Testis (tissue), 3 donors: ENCODE data around the gene RAB11A. TPM values are rescaled to one million over a fixed set of nuclear protein-coding genes. Genes with fewer than 3 reads are reported as not detected.

Source experiments
- DNase-seq: peaks from one replicate; pipeline ENCODE4 v3.0.0-alpha.2; 2019
- H3K27ac ChIP-seq, 2 donors: fragments of 200-600 bp; sonication (generic); one replicate each; pipeline ENCODE4 v1.5.1; 2019
- H3K27me3 ChIP-seq: fragments of 200-600 bp; sonication (generic); one replicate; pipeline ENCODE4 v1.5.1; 2019
- H3K36me3 ChIP-seq: fragments of 200-600 bp; sonication (generic); one replicate; pipeline ENCODE4 v1.5.1; 2017; ENCODE audit warnings: low read depth; ENCODE audit errors: missing control alignments
- H3K4me1 ChIP-seq: fragments of 200-600 bp; sonication (generic); one replicate; pipeline ENCODE4 v1.5.1; 2019
- H3K4me3 ChIP-seq, 2 donors: fragments of 200-600 bp; sonication (generic); one replicate each; pipeline ENCODE4 v1.5.1; 2017 to 2019
- H3K9me3 ChIP-seq: fragments of 200-600 bp; sonication (generic); one replicate; pipeline ENCODE4 v1.5.1; 2017
- POLR2A ChIP-seq: fragments of 450-650 bp; IDR thresholded peaks from one replicate; pipeline ENCODE4 v1.6.1; 2017; ENCODE audit warnings: antibody characterized with exemption, mild to moderate bottlenecking, moderate library complexity
- WGBS, 2 donors: methylation state at CpG; one replicate each; pipeline ENCODE4 v1.1.5; 2018; 5-methylcytosine and 5-hydroxymethylcytosine counted together
- intact Hi-C: fragments of 100-400 bp; cut with DNase I; formaldehyde crosslinking; loops from one replicate; pipeline ENCODE4 v1.15.1; 2023; ENCODE audit warnings: low total_unique reads
- polyA plus RNA-seq: library from polyadenylated mRNA; stranded (reverse); fragments of 350-450 nt; fragmentation: Illumina TruSeq; extraction: RNeasy Lipid Tissue Mini Kit (QIAGEN cat#74804); gene quantifications from one replicate; pipeline ENCODE4 v1.2.3, GENCODE V29; 2014; ENCODE audit warnings: low read depth, low replicate concordance; ENCODE audit not compliant: insufficient read depth
- total RNA-seq, 2 donors: library from RNA; depleted of rRNA; stranded (reverse); fragments of >200 nt; gene quantifications; one replicate each; pipeline ENCODE4 v1.2.3, GENCODE V29; 2016
- TF ChIP-seq, protein P1 (sequence below), 3 experiments: fragments of 450-650 bp in 2 of 3; fragments of 200-600 bp in 1 of 3; sonication (generic) in 1 of 3; IDR thresholded peaks; one replicate each; pipeline ENCODE4 v1.5.1; 2016 to 2019; ENCODE audit warnings: antibody characterized with exemption in 3 of 3, mild to moderate bottlenecking in 2 of 3, moderate library complexity in 1 of 3

Gene RAB11A
- total and polyA plus RNA-seq, 3 donors from 2014 or later, result 221 to 546 (median 307) TPM

DNA sequence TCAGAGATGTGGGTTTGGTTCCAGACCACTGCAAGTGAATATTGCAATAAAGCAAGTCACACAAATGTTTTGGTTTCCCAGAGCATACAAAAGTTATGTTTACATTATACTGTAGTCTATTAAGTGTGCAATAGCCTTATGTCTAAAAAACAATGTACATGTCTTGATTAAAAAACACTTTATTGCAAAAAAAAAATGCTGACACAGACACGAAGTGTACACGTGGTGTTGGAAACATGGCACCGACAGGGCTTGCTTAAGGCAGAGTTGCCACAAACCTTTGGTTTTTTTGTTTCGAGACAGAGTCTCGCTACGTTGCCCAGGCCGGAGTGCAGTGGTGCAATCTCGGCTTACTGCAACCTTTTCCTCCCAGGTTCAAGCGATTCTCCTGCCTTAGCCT is 50.1 kb downstream of the RAB11A start:
- H3K36me3 ChIP-seq, result no peaks in the 10 kb centered on the region
- peaks cover 19% of the 10 kb centered on the region for H3K4me1 ChIP-seq
- no peak overlapping the region for H3K27ac ChIP-seq
- no peaks in the 10 kb centered on the region for H3K9me3 ChIP-seq
- no peak overlapping the region for H3K4me3 ChIP-seq
- WGBS, 2 donors, result 92 to 97% methylated on average over 9 of the region's 9 CpGs
- no peaks in the 10 kb centered on the region for H3K27me3 ChIP-seq
- no peak for DNase-seq
- TF ChIP-seq, protein P1, sequence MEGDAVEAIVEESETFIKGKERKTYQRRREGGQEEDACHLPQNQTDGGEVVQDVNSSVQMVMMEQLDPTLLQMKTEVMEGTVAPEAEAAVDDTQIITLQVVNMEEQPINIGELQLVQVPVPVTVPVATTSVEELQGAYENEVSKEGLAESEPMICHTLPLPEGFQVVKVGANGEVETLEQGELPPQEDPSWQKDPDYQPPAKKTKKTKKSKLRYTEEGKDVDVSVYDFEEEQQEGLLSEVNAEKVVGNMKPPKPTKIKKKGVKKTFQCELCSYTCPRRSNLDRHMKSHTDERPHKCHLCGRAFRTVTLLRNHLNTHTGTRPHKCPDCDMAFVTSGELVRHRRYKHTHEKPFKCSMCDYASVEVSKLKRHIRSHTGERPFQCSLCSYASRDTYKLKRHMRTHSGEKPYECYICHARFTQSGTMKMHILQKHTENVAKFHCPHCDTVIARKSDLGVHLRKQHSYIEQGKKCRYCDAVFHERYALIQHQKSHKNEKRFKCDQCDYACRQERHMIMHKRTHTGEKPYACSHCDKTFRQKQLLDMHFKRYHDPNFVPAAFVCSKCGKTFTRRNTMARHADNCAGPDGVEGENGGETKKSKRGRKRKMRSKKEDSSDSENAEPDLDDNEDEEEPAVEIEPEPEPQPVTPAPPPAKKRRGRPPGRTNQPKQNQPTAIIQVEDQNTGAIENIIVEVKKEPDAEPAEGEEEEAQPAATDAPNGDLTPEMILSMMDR (IDR thresholded peaks at IDR 0.05), result no peak
- intact Hi-C loops, result no loop called here

DNA sequence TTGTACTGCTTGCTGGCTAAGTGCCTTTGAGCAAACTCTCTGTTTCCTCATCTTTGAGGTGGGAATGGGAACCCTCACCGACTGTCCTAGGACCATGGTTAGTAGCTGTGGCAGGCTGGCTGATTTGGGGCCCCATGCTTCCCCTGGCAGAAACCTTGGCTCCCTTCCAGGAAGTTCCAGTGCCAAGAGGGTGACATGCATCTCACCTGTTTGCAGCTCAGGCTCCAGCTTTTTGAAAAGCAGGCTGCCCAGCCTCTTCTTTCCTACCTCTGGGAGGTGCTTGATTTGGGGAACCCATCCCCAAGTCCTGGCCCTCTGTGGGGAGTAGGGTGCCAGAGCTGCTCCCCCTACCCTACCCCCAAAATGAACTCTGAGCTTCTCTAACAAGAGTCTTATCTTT is 50.8 kb downstream of the RAB11A start:
- Histone ChIP-seq H3K4me3 (no peak overlapping the region), H3K9me3 (no peaks in the 10 kb centered on the region), H3K4me1 (peaks cover 19% of the 10 kb centered on the region), H3K27me3 (no peaks in the 10 kb centered on the region), H3K27ac (no peak overlapping the region), H3K36me3 (no peaks in the 10 kb centered on the region)
- DNase-seq, result no peak
- no peak for TF ChIP-seq POLR2A
- TF ChIP-seq, protein P1 (IDR thresholded peaks at IDR 0.05), result no peak
- WGBS, 2 donors, result 57 to 70% methylated on average over 1 of the region's 1 CpG
- intact Hi-C loops, result no loop called here

DNA sequence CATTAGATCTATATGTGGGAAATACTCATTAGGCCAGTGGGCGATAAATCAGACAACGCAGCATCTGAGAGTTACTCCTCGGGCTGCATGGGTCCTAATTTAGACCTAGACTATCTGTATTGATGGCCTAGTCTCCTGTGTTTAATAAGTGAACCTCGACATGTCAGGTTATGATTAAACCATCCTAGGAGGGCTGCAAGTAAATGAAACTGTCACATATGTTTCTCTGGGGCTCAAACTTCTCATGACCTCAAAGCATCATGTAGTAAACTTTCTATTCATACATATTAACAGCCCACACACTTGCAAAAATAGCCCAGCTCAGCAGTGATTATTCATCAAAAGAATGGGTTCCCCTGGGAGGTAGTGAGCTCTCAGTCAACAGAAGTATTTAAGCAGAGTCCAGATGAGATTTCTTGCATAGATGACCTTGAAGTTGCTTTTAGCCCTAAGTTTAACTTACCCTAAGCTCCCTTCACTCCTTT is 51.6 kb downstream of the RAB11A start:
- Histone ChIP-seq H3K36me3 (no peaks in the 10 kb centered on the region), H3K4me1 (peaks cover 19% of the 10 kb centered on the region), H3K27me3 (no peaks in the 10 kb centered on the region), H3K9me3 (no peaks in the 10 kb centered on the region), H3K27ac (no peak overlapping the region), H3K4me3 (no peak overlapping the region)
- WGBS, 2 donors, result 81 to 84% methylated on average over 4 of the region's 4 CpGs
- intact Hi-C loops, result no loop called here
- no peak for TF ChIP-seq POLR2A
- TF ChIP-seq, protein P1 (IDR thresholded peaks at IDR 0.05), result no peak
- DNase-seq, result no peak

DNA sequence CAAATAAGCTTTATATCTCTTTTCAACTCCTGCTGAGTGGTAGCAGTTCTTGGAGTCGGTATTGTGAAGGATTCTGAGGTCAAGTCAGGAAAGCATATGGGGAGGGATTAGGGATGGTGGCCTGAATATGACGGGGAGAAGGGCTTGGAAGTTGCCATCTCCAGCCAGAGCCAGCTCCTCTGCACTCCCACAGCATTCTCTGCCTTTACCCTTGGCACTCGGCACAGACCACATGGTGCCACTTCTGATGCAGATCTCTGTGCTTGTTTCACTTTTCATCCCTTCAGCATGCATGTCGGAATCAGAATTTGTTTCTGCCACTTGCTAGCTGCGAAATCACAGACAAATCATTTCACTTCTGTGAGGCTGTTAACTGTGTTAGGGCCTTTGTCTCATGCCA is 52.5 kb downstream of the RAB11A start:
- Histone ChIP-seq H3K27me3 (no peaks in the 10 kb centered on the region), H3K4me3 (no peak overlapping the region), H3K4me1 (peaks cover 19% of the 10 kb centered on the region), H3K9me3 (no peaks in the 10 kb centered on the region), H3K27ac (no peak overlapping the region), H3K36me3 (no peaks in the 10 kb centered on the region)
- WGBS, 2 donors, result 70 to 74% methylated on average over 5 of the region's 5 CpGs
- TF ChIP-seq, protein P1 (IDR thresholded peaks at IDR 0.05), result no peak
- TF ChIP-seq POLR2A, result no peak
- intact Hi-C loops, result no loop called here
- peak; percentile 74 for DNase-seq

DNA sequence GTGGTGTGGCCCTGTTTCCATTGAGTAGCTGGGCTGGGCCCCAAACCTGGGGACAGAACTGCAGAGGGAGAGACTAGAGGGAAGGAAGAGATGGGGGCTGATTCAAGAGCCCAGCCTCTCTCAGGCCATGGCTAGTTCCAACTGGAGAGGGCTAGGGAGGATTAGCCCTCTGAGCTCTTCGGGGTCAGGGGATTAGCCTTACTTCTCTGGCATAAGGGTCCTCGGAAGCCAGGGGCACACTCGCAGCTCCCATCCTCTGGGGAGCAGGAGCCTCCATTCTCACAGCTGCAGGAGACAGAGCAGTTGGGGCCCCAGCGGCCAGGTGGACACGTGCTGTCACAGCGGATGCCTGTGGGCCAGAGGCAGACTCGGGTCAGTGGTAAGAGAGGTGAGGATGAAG is 53.3 kb downstream of the RAB11A start:
- WGBS, 2 donors, result 92 to 95% methylated on average over 7 of the region's 7 CpGs

More for the DNA sequence above, 53.3 kb downstream of the RAB11A start:
- Histone ChIP-seq H3K4me3 (no peak overlapping the region), H3K27ac (no peak overlapping the region), H3K36me3 (no peaks in the 10 kb centered on the region), H3K9me3 (no peaks in the 10 kb centered on the region), H3K27me3 (no peaks in the 10 kb centered on the region), H3K4me1 (peaks cover 19% of the 10 kb centered on the region)
- no peak for DNase-seq
- TF ChIP-seq, protein P1 (IDR thresholded peaks at IDR 0.05), result no peak
- TF ChIP-seq POLR2A, result no peak
- intact Hi-C loops, result no loop called here
